ENCODE results near the gene CD99L2.

The CD99L2 gene

DNA sequence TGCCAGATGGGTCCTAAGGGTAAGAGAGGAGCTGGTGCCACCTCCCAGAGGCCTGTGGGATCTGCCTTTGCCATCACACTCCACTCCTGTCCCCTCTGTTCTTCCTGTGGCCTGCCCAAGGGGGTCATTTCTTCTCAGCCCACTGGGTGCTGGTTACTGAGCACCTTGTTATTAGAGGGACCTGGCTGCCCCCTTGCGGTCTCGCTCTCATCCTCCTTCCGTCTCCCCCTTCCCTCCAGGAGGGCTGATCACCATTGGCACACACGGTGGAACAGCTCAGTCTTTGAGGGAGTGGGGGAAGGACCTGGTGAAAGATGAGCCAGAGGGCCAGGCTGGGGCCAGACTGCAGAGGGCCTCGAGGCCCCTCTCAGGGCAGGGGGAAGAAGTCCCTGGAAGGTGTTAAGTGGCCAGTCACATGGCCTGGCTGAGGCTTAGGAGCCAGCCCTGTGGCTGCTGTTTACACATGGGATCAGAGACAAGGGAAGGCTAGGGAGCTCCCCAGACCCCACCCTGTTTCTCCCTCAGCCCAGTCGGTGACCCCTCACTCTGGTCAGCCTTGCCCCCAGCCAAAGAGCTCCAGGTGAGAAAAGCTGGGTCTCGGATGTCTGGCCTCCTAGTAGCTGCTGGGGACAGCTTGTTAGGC, 137.2 kb downstream of the CD99L2 start:
- DNase-seq, result no peak

GRCh38 chrX:150759568-150760416, 138.7 kb downstream of the CD99L2 start:
- DNase-seq, result no peak

DNA sequence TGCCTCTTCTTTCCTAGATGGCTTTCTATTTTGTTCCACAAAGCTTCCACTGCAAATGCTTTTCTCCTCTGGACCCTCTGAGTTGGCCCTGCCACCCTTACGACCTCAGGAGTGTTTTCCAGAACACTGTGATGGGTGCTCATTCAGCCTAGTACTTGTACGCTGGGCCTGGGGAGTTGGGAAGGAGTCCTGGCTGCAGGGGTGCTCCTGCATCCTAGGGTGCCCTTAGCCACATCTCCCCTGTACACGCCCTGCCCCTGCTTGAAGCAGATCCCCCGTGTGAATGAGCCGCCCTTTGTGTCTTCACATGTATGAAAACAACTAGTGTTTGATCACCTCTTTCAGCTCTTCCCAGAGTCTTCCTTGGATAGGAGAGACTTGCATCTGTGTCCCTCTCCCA, 141.1 kb downstream of the CD99L2 start:
- DNase-seq, result no peak

DNA sequence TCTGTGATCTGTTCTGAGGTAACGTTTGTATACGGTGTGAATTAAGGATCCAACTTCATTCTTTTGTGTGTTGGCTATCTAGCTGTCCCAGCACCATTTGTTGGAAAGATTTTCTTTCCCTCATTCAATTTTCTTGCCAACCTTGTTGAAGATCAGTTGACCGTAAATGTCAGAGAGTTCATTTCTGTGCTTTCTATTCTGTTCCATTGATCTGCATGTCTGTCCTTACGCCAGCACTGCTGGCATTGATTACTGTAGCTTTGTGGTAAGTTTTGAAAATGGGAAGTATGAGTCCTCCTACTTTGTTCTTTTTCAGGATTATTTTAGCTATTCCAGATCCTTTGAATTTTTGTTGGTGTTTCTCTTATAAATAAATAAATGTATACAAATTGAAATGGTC, 144.5 kb downstream of the CD99L2 start:
- no peak for DNase-seq

- no peak for DNase-seq
These were observed 145.1 kb downstream of the CD99L2 start for GRCh38 chrX:150753357-150753756.

DNA sequence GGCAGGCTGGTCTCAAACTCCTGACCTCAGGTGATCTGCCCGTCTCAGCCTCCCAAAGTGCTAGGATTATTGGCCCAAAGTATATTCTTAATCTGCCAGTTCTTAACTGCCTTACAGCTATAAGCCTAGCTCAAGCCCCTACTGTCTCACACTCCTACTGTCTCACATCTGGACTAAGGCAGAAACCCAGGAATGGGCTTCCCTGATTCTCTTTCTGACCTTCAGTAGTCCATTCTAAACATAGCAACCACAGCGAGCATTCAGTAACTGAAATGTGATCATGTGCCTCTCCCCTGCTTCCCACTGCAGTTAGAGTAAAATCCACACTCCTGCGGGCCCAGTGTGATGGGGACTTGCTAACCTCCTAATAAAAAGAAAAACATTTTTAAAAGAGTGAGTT, 146.3 kb downstream of the CD99L2 start:
- DNase-seq, result no peak

- DNase-seq, result no peak
These were observed 162.0 kb downstream of the CD99L2 start for GRCh38 chrX:150736475-150736874.

DNA sequence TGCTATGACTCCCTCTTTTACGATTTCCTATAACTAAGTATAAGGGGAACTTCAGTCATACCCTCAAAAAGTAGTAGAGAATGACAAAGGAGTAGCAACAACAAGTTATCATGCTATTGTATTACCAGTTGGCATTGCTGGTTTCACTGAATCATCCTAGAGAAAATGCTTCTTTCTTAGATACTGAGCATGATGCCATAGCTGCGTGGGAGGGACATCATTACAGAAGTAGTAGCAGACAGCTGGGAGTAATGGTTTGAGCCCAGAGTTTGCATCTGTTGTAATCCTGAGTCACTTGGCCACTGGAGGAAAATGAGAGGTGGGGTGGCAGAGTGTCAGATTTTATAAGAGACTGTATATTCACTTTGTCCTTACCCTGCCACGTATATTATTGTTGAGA, 166.7 kb downstream of the CD99L2 start:
- no peak for DNase-seq

- DNase-seq, result no peak
These were observed 167.7 kb downstream of the CD99L2 start for GRCh38 chrX:150730719-150731118.

- DNase-seq, result no peak
These were observed 168.5 kb downstream of the CD99L2 start for GRCh38 chrX:150729956-150730355.

GRCh38 chrX:150719621-150720020, 178.8 kb downstream of the CD99L2 start:
- DNase-seq, result no peak

Data from cerebellar nuclear complex (tissue), 1 donor.